Activated CD4-positive, alpha-beta T cell treated with anti-CD3 and anti-CD28 coated beads for 36 hours (primary cell): ENCODE data around the gene CALM1. TPM values are rescaled to one million over a fixed set of nuclear protein-coding genes. Genes with fewer than 3 reads are reported as not detected.

Source experiments
- ATAC-seq: fragments of 200-7000 bp; cut with Tn5 transposase; one replicate; pipeline ENCODE4 v1.10.0; 2021; ENCODE audit warnings: mild to moderate bottlenecking, moderate library complexity
- CTCF ChIA-PET: fragments of 350-600 bp; sonication (Branson Sonifier 250); formaldehyde crosslinking; loops from one replicate; lab custom pipeline; 2021; ENCODE audit warnings: antibody characterized with exemption; lab: Charles Lee
- POLR2A ChIA-PET: fragments of 350-600 bp; sonication (Branson Sonifier 250); formaldehyde crosslinking; loops from one replicate; lab custom pipeline; 2021; ENCODE audit warnings: antibody characterized with exemption, inconsistent platforms; lab: Charles Lee
- DNase-seq: peaks from one replicate; pipeline ENCODE4 v3.0.0-alpha.2; 2020
- H3K27ac Mint-ChIP-seq: one replicate; pipeline ENCODE4 v1.8.0; 2021; ENCODE audit warnings: mixed read lengths
- H3K27me3 Mint-ChIP-seq: one replicate; pipeline ENCODE4 v1.8.0; 2021; ENCODE audit warnings: mixed read lengths
- H3K36me3 Mint-ChIP-seq: one replicate; pipeline ENCODE4 v1.8.0; 2021; ENCODE audit warnings: low read depth, mixed read lengths
- H3K4me1 Mint-ChIP-seq: one replicate; pipeline ENCODE4 v1.8.0; 2021; ENCODE audit warnings: mixed read lengths
- H3K4me3 Mint-ChIP-seq: one replicate; pipeline ENCODE4 v1.8.0; 2021; ENCODE audit warnings: mild to moderate bottlenecking, moderate library complexity, mixed read lengths
- H3K9me3 Mint-ChIP-seq: one replicate; pipeline ENCODE4 v1.8.0; 2021; ENCODE audit warnings: low read depth, mixed read lengths
- intact Hi-C, 2 experiments: fragments of 100-400 bp; cut with DNase I in 1 of 2; cut with micrococcal nuclease in 1 of 2; formaldehyde crosslinking; loops; one replicate each; pipeline versions ENCODE4 v1.14.2 to v1.15.1; 2022 to 2024; cut with DNase I, micrococcal nuclease
- total RNA-seq, 2 experiments: library from RNA; stranded (reverse); gene quantifications; one replicate each; pipeline ENCODE4 v1.2.3, GENCODE V29; 2021

CALM1 gene
- total RNA-seq, 2 experiments from 2014 or later = 510 to 518 TPM

DNA sequence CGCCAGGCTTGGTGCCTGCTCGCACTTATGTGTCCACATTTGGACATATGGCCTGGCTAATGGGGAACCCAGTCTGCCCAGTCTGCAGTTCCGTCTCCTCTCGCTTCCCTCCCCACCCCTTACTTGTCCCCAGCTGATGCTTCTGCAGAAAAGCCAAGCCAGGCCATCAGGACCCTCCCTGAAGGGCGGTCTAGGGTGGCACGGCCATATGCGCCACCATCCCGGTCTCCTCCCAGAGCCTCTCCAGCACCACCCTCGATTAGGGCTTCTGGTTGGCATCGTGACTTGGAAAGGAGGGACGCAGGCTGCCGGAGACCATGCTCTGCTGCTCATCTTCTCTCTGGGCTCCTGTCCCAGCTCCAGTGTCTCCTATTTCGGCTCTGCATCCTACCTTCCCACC, 54.6 kb downstream of the CALM1 start:
- peaks cover 2% of the 10 kb centered on the region for H3K9me3 Mint-ChIP-seq
- H3K36me3 Mint-ChIP-seq = no peaks in the 10 kb centered on the region
- DNase-seq = no peak
- H3K4me3 Mint-ChIP-seq = no peak overlapping the region
- ATAC-seq = no peak
- intact Hi-C loops = no loop called here
- H3K4me1 Mint-ChIP-seq = peaks cover 6% of the 10 kb centered on the region
- POLR2A ChIA-PET = no interaction called here
- CTCF ChIA-PET = no interaction called here
- H3K27me3 Mint-ChIP-seq = peaks cover under 1% of the 10 kb centered on the region
- H3K27ac Mint-ChIP-seq = no peak overlapping the region

DNA sequence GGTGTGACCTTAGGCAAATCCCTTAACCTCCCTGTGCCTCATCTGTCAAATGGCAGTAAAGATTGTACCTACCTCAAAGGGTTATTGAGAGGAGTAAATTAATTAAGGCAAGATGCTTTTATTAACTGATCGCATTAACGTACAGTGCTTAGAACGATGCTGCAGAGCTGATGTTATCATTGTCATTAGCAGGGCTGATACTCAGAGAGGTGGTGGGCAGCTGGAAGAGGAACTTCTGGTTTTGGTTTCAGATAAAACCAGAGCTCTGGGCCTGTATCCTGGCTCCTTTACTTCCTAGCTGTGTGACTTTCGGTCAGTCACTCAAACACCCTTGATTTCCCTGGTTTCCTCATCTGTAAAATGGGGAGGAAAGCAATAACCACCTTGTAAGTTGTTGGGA, 55.1 kb downstream of the CALM1 start:
- no peak for ATAC-seq
- no peak for DNase-seq
- peaks cover 6% of the 10 kb centered on the region for H3K4me1 Mint-ChIP-seq
- no peak overlapping the region for H3K4me3 Mint-ChIP-seq
- no peaks in the 10 kb centered on the region for H3K36me3 Mint-ChIP-seq
- peaks cover 2% of the 10 kb centered on the region for H3K9me3 Mint-ChIP-seq
- intact Hi-C loops = no loop called here
- H3K27me3 Mint-ChIP-seq = no peaks in the 10 kb centered on the region
- ChIA-PET CTCF (interaction anchor here (0.5 kb wide), 1 partner anchor 338 kb away, joined by 3 read pairs; no protein-coding TSS in a partner anchor), POLR2A (no interaction called here)
- no peak overlapping the region for H3K27ac Mint-ChIP-seq

DNA sequence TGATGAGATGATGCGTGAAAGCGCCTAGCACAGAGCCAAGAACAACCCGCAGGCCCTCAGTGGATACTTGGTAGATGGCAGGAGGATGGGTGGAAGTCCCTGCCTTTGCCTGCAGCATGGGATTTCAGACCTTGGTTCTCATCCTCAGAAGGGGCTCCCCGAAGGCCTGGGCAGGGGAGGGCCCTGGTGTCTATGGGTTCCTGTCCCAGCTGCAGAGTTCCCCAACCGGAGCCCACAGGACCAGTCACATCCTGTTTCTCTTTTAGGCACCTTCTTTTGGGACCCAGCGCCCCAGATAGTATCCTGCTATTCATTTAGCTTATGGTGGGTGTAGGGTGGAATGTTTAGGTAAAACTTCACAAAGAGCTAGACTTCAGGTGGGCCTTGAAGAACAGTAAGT, 55.5 kb downstream of the CALM1 start:
- no peaks in the 10 kb centered on the region for H3K27me3 Mint-ChIP-seq
- peaks cover 2% of the 10 kb centered on the region for H3K9me3 Mint-ChIP-seq
- ATAC-seq (peak; percentile 65), DNase-seq (peak; percentile 31)
- ChIA-PET POLR2A (no interaction called here), CTCF (interaction anchor here (0.5 kb wide), 1 partner anchor 337 kb away, joined by 3 read pairs; no protein-coding TSS in a partner anchor)
- H3K4me3 Mint-ChIP-seq = no peak overlapping the region
- peaks cover 6% of the 10 kb centered on the region for H3K4me1 Mint-ChIP-seq
- no peak overlapping the region for H3K27ac Mint-ChIP-seq
- intact Hi-C loops = no loop called here
- no peaks in the 10 kb centered on the region for H3K36me3 Mint-ChIP-seq

DNA sequence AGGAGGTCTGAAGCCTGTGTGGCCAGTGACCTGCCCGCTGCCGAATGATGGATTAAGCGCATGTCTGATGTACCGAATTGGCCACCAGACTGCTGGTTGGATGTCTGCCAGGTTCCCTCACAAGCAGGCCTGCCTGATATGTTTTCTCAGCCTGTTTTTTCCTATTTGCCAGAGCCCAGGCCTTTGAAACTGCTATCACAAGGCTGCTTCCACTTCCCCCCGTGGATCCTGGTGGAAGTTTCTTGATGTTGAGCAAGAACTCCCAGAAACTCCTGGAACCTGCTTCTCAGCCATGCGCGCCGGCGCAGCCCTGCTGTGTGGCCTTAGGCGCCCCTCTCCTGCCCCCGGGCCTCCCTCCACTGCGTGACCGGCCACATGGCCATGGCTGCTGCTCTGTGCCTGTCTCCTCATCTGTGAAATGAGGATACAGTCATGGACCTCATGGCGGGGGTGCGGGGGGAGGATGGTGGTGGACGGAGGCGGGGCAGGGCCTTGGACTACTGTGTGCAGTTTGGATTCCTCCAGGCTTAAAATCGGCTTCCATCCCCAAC, 56.6 kb downstream of the CALM1 start:
- H3K4me1 Mint-ChIP-seq = peaks cover 6% of the 10 kb centered on the region
- intact Hi-C loops = no loop called here
- no peak overlapping the region for H3K27ac Mint-ChIP-seq
- no peak overlapping the region for H3K4me3 Mint-ChIP-seq
- no peak for DNase-seq
- POLR2A ChIA-PET = no interaction called here
- no peak for ATAC-seq
- H3K27me3 Mint-ChIP-seq = no peaks in the 10 kb centered on the region
- no peaks in the 10 kb centered on the region for H3K36me3 Mint-ChIP-seq
- CTCF ChIA-PET = no interaction called here
- H3K9me3 Mint-ChIP-seq = no peaks in the 10 kb centered on the region

DNA sequence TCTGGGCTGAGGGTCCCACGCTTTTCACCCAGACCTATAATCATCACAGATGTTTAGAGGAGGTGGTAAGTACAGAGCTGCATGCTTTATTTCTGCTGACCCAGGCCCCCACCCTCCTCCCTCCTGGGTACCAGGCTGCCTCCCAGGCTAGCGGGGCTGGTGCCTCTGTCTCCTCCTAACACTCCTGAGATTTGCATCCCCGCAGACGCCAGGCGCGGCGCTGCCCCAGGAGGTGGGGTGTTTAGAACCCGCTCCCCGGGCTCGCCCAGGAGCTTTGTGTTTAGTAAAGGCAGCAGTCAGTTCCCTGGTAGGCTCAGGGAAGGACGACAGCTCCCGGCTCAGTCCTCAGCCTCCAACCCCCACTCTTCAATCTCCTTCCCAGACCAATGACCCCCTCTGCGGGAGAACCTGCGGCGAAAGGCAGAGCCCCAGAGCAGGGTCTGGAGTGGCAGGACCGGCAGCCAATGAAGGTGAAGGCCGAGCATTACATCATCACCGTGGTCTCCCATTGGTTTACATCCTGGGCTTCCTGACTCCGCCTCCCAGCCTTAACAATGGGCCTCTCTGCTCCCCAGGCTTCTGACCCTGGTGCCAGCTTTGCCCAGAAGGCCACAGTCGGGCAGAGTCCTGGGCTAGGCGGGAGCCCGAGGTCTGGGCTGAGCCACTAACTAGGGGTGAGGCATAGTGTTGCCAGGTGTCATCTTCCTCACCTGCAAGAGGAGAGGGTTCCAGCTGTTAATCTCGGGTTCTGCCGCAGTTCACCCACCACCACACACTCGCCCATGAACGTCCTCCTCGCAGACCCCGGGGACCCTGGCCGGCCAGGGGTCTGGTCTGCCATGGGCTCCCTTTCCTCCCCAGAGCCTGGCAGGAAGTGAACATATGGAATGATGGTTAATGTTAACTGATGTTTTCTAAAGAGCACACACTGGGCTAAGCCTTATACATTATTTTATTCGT, 57.5 kb downstream of the CALM1 start:
- CTCF ChIA-PET = interaction anchor here (0.6 kb wide), 1 partner anchor 64 kb away, joined by 4 read pairs; no protein-coding TSS in a partner anchor
- DNase-seq = peak; percentile 34

DNA sequence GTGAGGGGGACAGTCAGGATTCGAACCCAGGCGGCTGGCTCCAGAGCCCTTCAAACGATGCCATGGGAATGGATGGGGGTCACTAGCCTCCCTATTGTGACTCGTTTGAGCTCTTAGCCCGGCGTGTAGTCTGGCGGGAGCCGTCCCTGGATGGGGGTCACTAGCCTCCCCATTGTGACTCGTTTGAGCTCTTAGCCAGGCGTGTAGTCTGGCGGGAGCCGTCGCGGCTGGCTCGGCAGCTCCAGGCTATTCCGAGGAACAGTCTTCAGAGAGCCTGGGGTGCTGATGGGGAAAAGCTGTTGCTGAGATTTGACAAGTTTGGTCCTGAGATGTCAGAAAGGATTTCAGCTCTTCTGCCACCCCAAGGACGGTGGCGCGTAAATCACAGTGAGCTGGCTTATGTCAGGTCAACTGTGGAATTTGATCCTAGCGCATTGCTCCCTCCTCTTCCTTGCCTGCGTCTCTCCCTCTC, 58.3 kb downstream of the CALM1 start:
- H3K27me3 Mint-ChIP-seq = no peaks in the 10 kb centered on the region
- no peak overlapping the region for H3K4me3 Mint-ChIP-seq
- intact Hi-C loops = no loop called here
- H3K27ac Mint-ChIP-seq = no peak overlapping the region
- no peaks in the 10 kb centered on the region for H3K9me3 Mint-ChIP-seq
- POLR2A ChIA-PET = interaction anchor here (0.6 kb wide), 1 partner anchor 335 kb away, joined by 8 read pairs; no protein-coding TSS in a partner anchor
- no peak for ATAC-seq
- peaks cover 6% of the 10 kb centered on the region for H3K4me1 Mint-ChIP-seq
- CTCF ChIA-PET = interaction anchor here (0.6 kb wide), 1 partner anchor 63 kb away, joined by 4 read pairs; no protein-coding TSS in a partner anchor
- H3K36me3 Mint-ChIP-seq = no peaks in the 10 kb centered on the region
- DNase-seq = no peak

More for the DNA sequence above, 57.5 kb downstream of the CALM1 start:
- no peak overlapping the region for H3K27ac Mint-ChIP-seq
- H3K4me3 Mint-ChIP-seq = no peak overlapping the region
- POLR2A ChIA-PET = no interaction called here
- no peaks in the 10 kb centered on the region for H3K27me3 Mint-ChIP-seq
- peak; percentile 55 for ATAC-seq
- intact Hi-C loops = no loop called here
- H3K9me3 Mint-ChIP-seq = no peaks in the 10 kb centered on the region
- H3K4me1 Mint-ChIP-seq = peaks cover 6% of the 10 kb centered on the region
- no peaks in the 10 kb centered on the region for H3K36me3 Mint-ChIP-seq

DNA sequence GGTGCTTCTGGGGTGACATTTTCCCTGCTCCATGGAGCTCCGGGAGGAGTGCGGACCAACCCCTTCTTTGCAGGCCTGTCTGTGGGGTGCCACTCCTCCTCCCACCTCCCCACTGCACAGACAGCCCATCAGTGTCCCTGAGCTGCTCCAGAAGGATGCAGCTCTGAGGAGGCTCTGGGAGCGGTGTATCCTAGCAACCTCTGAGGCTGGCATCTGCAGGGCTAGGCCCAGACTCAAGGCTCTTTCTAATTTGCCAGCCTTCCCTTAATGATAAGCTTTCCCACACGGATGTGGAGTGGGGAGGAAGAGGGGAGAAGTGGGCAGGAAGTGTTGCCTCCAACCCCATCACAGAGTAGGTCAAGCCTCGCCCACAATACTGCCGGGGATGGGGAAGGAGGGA, 59.7 kb downstream of the CALM1 start:
- no peak overlapping the region for H3K4me3 Mint-ChIP-seq
- no peak for ATAC-seq
- H3K4me1 Mint-ChIP-seq = peaks cover 6% of the 10 kb centered on the region
- intact Hi-C loops = no loop called here
- CTCF ChIA-PET = no interaction called here
- POLR2A ChIA-PET = no interaction called here
- H3K36me3 Mint-ChIP-seq = no peaks in the 10 kb centered on the region
- DNase-seq = no peak
- H3K27me3 Mint-ChIP-seq = no peaks in the 10 kb centered on the region
- H3K27ac Mint-ChIP-seq = no peak overlapping the region
- no peaks in the 10 kb centered on the region for H3K9me3 Mint-ChIP-seq

DNA sequence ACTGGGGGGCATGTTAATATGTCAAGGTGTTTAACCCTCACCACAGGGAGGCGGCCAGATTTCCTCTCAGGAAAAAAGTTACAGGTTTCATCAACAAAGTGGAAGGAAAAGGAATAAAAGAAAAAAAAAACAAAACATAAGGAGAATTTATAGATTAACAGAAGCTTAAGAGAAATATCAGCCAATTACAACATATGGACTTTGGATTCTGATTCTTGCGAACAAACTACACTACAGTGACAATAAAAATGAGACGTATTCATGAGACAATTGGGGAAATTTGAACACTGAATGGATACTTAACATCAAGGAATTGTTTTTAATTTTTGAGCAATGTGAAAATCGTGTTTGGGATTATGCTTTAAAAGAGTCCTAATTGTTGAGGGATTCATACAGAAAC, 60.4 kb downstream of the CALM1 start:
- no peak for DNase-seq
- Mint-ChIP-seq H3K9me3 (no peaks in the 10 kb centered on the region), H3K27ac (no peak overlapping the region), H3K4me1 (peaks cover 6% of the 10 kb centered on the region), H3K36me3 (no peaks in the 10 kb centered on the region), H3K27me3 (no peaks in the 10 kb centered on the region), H3K4me3 (no peak overlapping the region)
- POLR2A ChIA-PET = interaction anchor here (0.6 kb wide), 1 partner anchor 241 kb away, joined by 5 read pairs; no protein-coding TSS in a partner anchor
- intact Hi-C loops = no loop called here
- ATAC-seq = no peak
- CTCF ChIA-PET = no interaction called here

Other genes starting within 250 kb of the CALM1 start
- 100 to 1,000 TPM in 1 of 2 experiments, 10 to 100 TPM in 1; 77.3 to 127 TPM for gene PSMC1, start 140.5 kb upstream of the CALM1 start, total RNA-seq
- gene NRDE2, start 65.1 kb upstream of the CALM1 start, total RNA-seq = 10 to 100 TPM; 22.8 to 25.3 TPM